ENCODE data around the gene GPC6. TPM values are rescaled to one million over a fixed set of nuclear protein-coding genes. Genes with fewer than 3 reads are reported as not detected.

The GPC6 gene
- total RNA-seq, 4 donors from 2014 or later = 13.7 to 21.7 (median 16.5) TPM

- peak; percentile 89 for ATAC-seq
- peak overlapping the region; percentile 43 to 58 (median 50) for H3K27ac ChIP-seq
- H3K4me3 ChIP-seq = no peak overlapping the region
- TF ChIP-seq POLR2AphosphoS5 (IDR thresholded peaks at IDR 0.05) (peak; percentile 88), EP300 (IDR thresholded peaks at IDR 0.05) (no peak), CTCF (IDR thresholded peaks at IDR 0.05) (no peak)
- H3K36me3 ChIP-seq = no peaks in the 10 kb centered on the region
- WGBS, 2 donors (ENCODE audit: low coverage in 1 of 2) = 17 to 46% methylated on average over 6 to 7 of the region's 7 CpGs
- H3K9me3 ChIP-seq = no peaks in the 10 kb centered on the region
- H3K4me1 ChIP-seq = peaks cover 0 to 45% (median 0%) of the 10 kb centered on the region in 3 donors
- no peaks in the 10 kb centered on the region for H3K27me3 ChIP-seq
These were observed 1103.3 kb downstream of the GPC6 start for GRCh38 chr13:94329754-94330551.

GRCh38 chr13:94330552-94331071 lies 1104.0 kb downstream of the GPC6 start:
- Histone ChIP-seq H3K27me3 (no peaks in the 10 kb centered on the region), H3K36me3 (no peaks in the 10 kb centered on the region), H3K9me3 (no peaks in the 10 kb centered on the region), H3K4me1 (peaks cover 0 to 45% (median 0%) of the 10 kb centered on the region in 3 donors), H3K27ac (no peak overlapping the region), H3K4me3 (no peak overlapping the region)
- TF ChIP-seq POLR2A (IDR thresholded peaks at IDR 0.05) (no peak), CTCF (IDR thresholded peaks at IDR 0.05) (no peak), EP300 (IDR thresholded peaks at IDR 0.05) (no peak), POLR2AphosphoS5 (IDR thresholded peaks at IDR 0.05) (no peak)
- no peak for ATAC-seq
- WGBS, 2 donors (ENCODE audit: low coverage in 1 of 2) = 57 to 100% methylated on average over 3 of the region's 3 CpGs

- H3K4me3 ChIP-seq = no peak overlapping the region
- ATAC-seq = no peak
- no peaks in the 10 kb centered on the region for H3K9me3 ChIP-seq
- no peaks in the 10 kb centered on the region for H3K36me3 ChIP-seq
- H3K27ac ChIP-seq = no peak overlapping the region
- peaks cover 0 to 45% (median 0%) of the 10 kb centered on the region in 3 donors for H3K4me1 ChIP-seq
- 61 to 100% methylated on average over 1 to 3 of the region's 3 CpGs for WGBS, 2 donors (ENCODE audit: low coverage in 1 of 2)
- H3K27me3 ChIP-seq = no peaks in the 10 kb centered on the region
- no peak for TF ChIP-seq POLR2AphosphoS5 (IDR thresholded peaks at IDR 0.05)
- TF ChIP-seq CTCF (IDR thresholded peaks at IDR 0.05) = no peak
- no peak for TF ChIP-seq POLR2A (IDR thresholded peaks at IDR 0.05)
- no peak for TF ChIP-seq EP300 (IDR thresholded peaks at IDR 0.05)
These were observed 1104.7 kb downstream of the GPC6 start for GRCh38 chr13:94331281-94331680.

GRCh38 chr13:94332359-94333096 lies 1105.9 kb downstream of the GPC6 start:
- H3K27ac ChIP-seq = peak overlapping the region in 2 of 4 donors; percentile 5 to 21

More at GRCh38 chr13:94332359-94333096, 1105.9 kb downstream of the GPC6 start:
- H3K4me1 ChIP-seq = peaks cover 0 to 45% (median 0%) of the 10 kb centered on the region in 3 donors
- H3K9me3 ChIP-seq = no peaks in the 10 kb centered on the region
- no peak for ATAC-seq
- no peaks in the 10 kb centered on the region for H3K27me3 ChIP-seq
- TF ChIP-seq EP300 (IDR thresholded peaks at IDR 0.05) (no peak), POLR2A (IDR thresholded peaks at IDR 0.05) (no peak), CTCF (IDR thresholded peaks at IDR 0.05) (no peak), POLR2AphosphoS5 (IDR thresholded peaks at IDR 0.05) (no peak)
- no peaks in the 10 kb centered on the region for H3K36me3 ChIP-seq
- 34 to 43% methylated on average over 8 to 10 of the region's 10 CpGs for WGBS, 2 donors (ENCODE audit: low coverage in 1 of 2)
- no peak overlapping the region for H3K4me3 ChIP-seq
